Neural cell (in vitro differentiated cells): Measurements from ENCODE around the gene RUVBL1. TPM values are rescaled to one million over a fixed set of nuclear protein-coding genes. Genes with fewer than 3 reads are reported as not detected.

Source experiments
- H2AFZ ChIP-seq: fragments of 200-600, 300-800 bp; sonication (generic), shearing (Covaris generic); 2 replicates; pipeline ENCODE4 v1.6.0; 2014; ENCODE audit warnings: low read depth, mild to moderate bottlenecking, antibody characterized with exemption, low read length, moderate library complexity
- H3F3A ChIP-seq: fragments of 200-600 bp; shearing (Covaris generic); 2 replicates; pipeline ENCODE4 v1.6.1; 2016; ENCODE audit warnings: mild to moderate bottlenecking, moderate library complexity, mixed read lengths, antibody characterized with exemption, low read length; ENCODE audit not compliant: insufficient read depth, poor library complexity, severe bottlenecking
- H3K27ac ChIP-seq: fragments of 200-600, 300-800 bp; sonication (generic), shearing (Covaris generic); 2 replicates; pipeline ENCODE4 v1.5.1; 2014; ENCODE audit warnings: mild to moderate bottlenecking, low read length, moderate library complexity
- H3K27me3 ChIP-seq: fragments of 300-800, 200-600 bp; sonication (generic), shearing (Covaris generic); 2 replicates; pipeline ENCODE4 v1.6.0; 2014; ENCODE audit warnings: mild to moderate bottlenecking, low read depth, low read length, moderate library complexity; ENCODE audit not compliant: insufficient read depth
- H3K36me3 ChIP-seq: fragments of 300-800, 200-600 bp; sonication (generic), shearing (Covaris generic); 2 replicates; pipeline ENCODE4 v1.5.1; 2014; ENCODE audit warnings: mild to moderate bottlenecking, antibody characterized with exemption, low read length, moderate library complexity; ENCODE audit not compliant: insufficient read depth
- H3K4me2 ChIP-seq: fragments of 300-800, 200-600 bp; sonication (generic), shearing (Covaris generic); 2 replicates; pipeline ENCODE4 v1.6.0; 2014; ENCODE audit warnings: mild to moderate bottlenecking, low read length
- H3K4me3 ChIP-seq: fragments of 300-800, 200-600 bp; sonication (generic), shearing (Covaris generic); 2 replicates; pipeline ENCODE4 v1.5.1; 2014; ENCODE audit warnings: mild to moderate bottlenecking, low read length, moderate library complexity
- H3K79me2 ChIP-seq: fragments of 200-600 bp; shearing (Covaris generic); replicated peaks from 2 replicates; pipeline ENCODE4 v1.6.0; 2014; ENCODE audit warnings: mild to moderate bottlenecking, low read length, moderate library complexity; ENCODE audit not compliant: insufficient read depth
- H3K9ac ChIP-seq: fragments of 300-800, 200-600 bp; sonication (generic), shearing (Covaris generic); 2 replicates; pipeline ENCODE4 v1.6.1; 2016; ENCODE audit warnings: mild to moderate bottlenecking, low read length, mixed read lengths
- H3K9me2 ChIP-seq: fragments of 200-600 bp; shearing (Covaris generic); 2 replicates; pipeline ENCODE4 v1.6.1; 2016; ENCODE audit warnings: mild to moderate bottlenecking, low read length, mixed read lengths; ENCODE audit not compliant: insufficient read depth
- H3K9me3 ChIP-seq: fragments of 200-600, 300-800 bp; sonication (generic), shearing (Covaris generic); 2 replicates; pipeline ENCODE4 v1.6.1; 2016; ENCODE audit warnings: mild to moderate bottlenecking, mixed run types, low read length, moderate library complexity, mixed read lengths
- H4K20me1 ChIP-seq: fragments of 200-600 bp; shearing (Covaris generic); 2 replicates; pipeline ENCODE4 v1.6.1; 2016; ENCODE audit warnings: mild to moderate bottlenecking, mixed run types; ENCODE audit not compliant: insufficient read depth
- CTCF ChIP-seq: fragments of 450-650 bp; IDR thresholded peaks from 2 replicates; pipeline ENCODE4 v1.5.1; 2014; ENCODE audit warnings: antibody characterized with exemption, mild to moderate bottlenecking, moderate library complexity; ENCODE audit not compliant: poor library complexity, severe bottlenecking
- EP300 ChIP-seq: fragments of 450-650 bp; conservative IDR thresholded peaks from 2 replicates; pipeline ENCODE4 v1.6.1; 2014; ENCODE audit warnings: antibody characterized with exemption, mild to moderate bottlenecking, moderate library complexity; ENCODE audit not compliant: poor library complexity, severe bottlenecking
- EZH2 ChIP-seq: fragments of 200-600, 300-800 bp; shearing (Covaris generic), sonication (generic); IDR thresholded peaks from 2 replicates; pipeline ENCODE4 v1.6.1; 2014; ENCODE audit warnings: antibody characterized with exemption, low read length, borderline replicate concordance, mild to moderate bottlenecking; ENCODE audit not compliant: insufficient read depth, poor library complexity, severe bottlenecking
- MXI1 ChIP-seq: fragments of 450-650 bp; conservative IDR thresholded peaks from 2 replicates; pipeline ENCODE4 v1.6.1; 2014; ENCODE audit warnings: antibody characterized with exemption, mild to moderate bottlenecking; ENCODE audit not compliant: poor library complexity, severe bottlenecking
- POLR2AphosphoS5 ChIP-seq: IDR thresholded peaks from 2 replicates; pipeline ENCODE4 v1.6.1; 2012
- RAD21 ChIP-seq: fragments of 450-650 bp; conservative IDR thresholded peaks from 2 replicates; pipeline ENCODE4 v1.6.1; 2014; ENCODE audit warnings: antibody characterized with exemption, mild to moderate bottlenecking, moderate library complexity
- SMC3 ChIP-seq: fragments of 450-650 bp; conservative IDR thresholded peaks from 2 replicates; pipeline ENCODE4 v1.6.1; 2014; ENCODE audit warnings: antibody characterized with exemption, mild to moderate bottlenecking, moderate library complexity; ENCODE audit not compliant: poor library complexity
- TAF1 ChIP-seq: IDR thresholded peaks from 2 replicates; pipeline ENCODE4 v1.6.1; 2012; ENCODE audit warnings: low read depth
- polyA plus RNA-seq: library from polyadenylated mRNA; depleted of rRNA; stranded (reverse); fragments of >200 nt; gene quantifications from 2 replicates; pipeline ENCODE4 v1.2.3, GENCODE V29; 2014
- TF ChIP-seq, protein P1 (sequence below): IDR thresholded peaks from 2 replicates; pipeline ENCODE4 v1.6.1; 2012; ENCODE audit warnings: borderline replicate concordance

RUVBL1 gene
- polyA plus RNA-seq, 1 donor from 2014 or later = 83.3 TPM

GRCh38 chr3:128083396-128083795, 40.2 kb downstream of the RUVBL1 start:
- H3K27ac ChIP-seq = no peak overlapping the region
- no peaks in the 10 kb centered on the region for H4K20me1 ChIP-seq
- no peak overlapping the region for H3K4me3 ChIP-seq
- H3K4me2 ChIP-seq = no peak overlapping the region
- no peaks in the 10 kb centered on the region for H3K79me2 ChIP-seq
- no peaks in the 10 kb centered on the region for H3F3A ChIP-seq
- H3K36me3 ChIP-seq = no peaks in the 10 kb centered on the region
- H3K9me2 ChIP-seq = no peaks in the 10 kb centered on the region
- TF ChIP-seq TAF1 = no peak
- no peak for TF ChIP-seq POLR2AphosphoS5
- TF ChIP-seq MXI1 = no peak
- TF ChIP-seq CTCF = no peak
- TF ChIP-seq EZH2 = no peak
- TF ChIP-seq EP300 = no peak
- no peak for TF ChIP-seq SMC3
- TF ChIP-seq, protein P1, sequence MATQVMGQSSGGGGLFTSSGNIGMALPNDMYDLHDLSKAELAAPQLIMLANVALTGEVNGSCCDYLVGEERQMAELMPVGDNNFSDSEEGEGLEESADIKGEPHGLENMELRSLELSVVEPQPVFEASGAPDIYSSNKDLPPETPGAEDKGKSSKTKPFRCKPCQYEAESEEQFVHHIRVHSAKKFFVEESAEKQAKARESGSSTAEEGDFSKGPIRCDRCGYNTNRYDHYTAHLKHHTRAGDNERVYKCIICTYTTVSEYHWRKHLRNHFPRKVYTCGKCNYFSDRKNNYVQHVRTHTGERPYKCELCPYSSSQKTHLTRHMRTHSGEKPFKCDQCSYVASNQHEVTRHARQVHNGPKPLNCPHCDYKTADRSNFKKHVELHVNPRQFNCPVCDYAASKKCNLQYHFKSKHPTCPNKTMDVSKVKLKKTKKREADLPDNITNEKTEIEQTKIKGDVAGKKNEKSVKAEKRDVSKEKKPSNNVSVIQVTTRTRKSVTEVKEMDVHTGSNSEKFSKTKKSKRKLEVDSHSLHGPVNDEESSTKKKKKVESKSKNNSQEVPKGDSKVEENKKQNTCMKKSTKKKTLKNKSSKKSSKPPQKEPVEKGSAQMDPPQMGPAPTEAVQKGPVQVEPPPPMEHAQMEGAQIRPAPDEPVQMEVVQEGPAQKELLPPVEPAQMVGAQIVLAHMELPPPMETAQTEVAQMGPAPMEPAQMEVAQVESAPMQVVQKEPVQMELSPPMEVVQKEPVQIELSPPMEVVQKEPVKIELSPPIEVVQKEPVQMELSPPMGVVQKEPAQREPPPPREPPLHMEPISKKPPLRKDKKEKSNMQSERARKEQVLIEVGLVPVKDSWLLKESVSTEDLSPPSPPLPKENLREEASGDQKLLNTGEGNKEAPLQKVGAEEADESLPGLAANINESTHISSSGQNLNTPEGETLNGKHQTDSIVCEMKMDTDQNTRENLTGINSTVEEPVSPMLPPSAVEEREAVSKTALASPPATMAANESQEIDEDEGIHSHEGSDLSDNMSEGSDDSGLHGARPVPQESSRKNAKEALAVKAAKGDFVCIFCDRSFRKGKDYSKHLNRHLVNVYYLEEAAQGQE = no peak
- TF ChIP-seq RAD21 = no peak
- no peaks in the 10 kb centered on the region for H3K9me3 ChIP-seq
- H3K27me3 ChIP-seq = no peaks in the 10 kb centered on the region
- H2AFZ ChIP-seq = no peak overlapping the region
- no peak overlapping the region for H3K9ac ChIP-seq

DNA sequence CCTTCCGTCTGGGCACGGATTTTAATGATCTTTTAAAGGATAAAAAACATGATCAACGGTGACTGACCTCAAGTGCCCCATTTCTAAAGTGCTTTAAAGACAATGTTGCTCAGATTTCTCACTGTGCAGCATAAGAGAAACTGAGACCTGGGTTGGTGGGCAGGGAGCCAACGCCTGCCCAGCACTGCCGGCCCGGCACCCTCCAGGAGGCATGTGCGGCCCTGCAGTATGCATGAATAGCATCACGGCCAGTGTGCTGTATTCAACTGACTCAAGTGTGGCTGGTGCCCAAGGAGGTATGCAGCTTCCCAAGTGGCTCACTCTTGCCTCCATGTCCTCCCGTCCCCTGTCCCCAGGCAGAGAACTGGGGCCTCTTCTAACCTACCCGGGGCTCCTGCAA, 41.1 kb downstream of the RUVBL1 start:
- no peaks in the 10 kb centered on the region for H3K36me3 ChIP-seq

More for the DNA sequence above, 41.1 kb downstream of the RUVBL1 start:
- Histone ChIP-seq H3K4me3 (no peak overlapping the region), H3K9me3 (no peaks in the 10 kb centered on the region), H3K27ac (no peak overlapping the region), H3K79me2 (no peaks in the 10 kb centered on the region), H2AFZ (no peak overlapping the region), H3K4me2 (no peak overlapping the region), H4K20me1 (no peaks in the 10 kb centered on the region), H3K9me2 (no peaks in the 10 kb centered on the region), H3K9ac (no peak overlapping the region), H3K27me3 (no peaks in the 10 kb centered on the region), H3F3A (no peaks in the 10 kb centered on the region)
- no peak for TF ChIP-seq EZH2
- no peak for TF ChIP-seq MXI1
- TF ChIP-seq POLR2AphosphoS5 = no peak
- TF ChIP-seq, protein P1 = no peak
- no peak for TF ChIP-seq CTCF
